ENCODE results near the gene FOXJ3. TPM values are rescaled to one million over a fixed set of nuclear protein-coding genes. Genes with fewer than 3 reads are reported as not detected.

The FOXJ3 gene
- 10 to 100 TPM; 33.4 to 46.4 (median 44.4) TPM for polyA plus RNA-seq (ENCODE audit: insufficient read length in 4 of 4)

DNA sequence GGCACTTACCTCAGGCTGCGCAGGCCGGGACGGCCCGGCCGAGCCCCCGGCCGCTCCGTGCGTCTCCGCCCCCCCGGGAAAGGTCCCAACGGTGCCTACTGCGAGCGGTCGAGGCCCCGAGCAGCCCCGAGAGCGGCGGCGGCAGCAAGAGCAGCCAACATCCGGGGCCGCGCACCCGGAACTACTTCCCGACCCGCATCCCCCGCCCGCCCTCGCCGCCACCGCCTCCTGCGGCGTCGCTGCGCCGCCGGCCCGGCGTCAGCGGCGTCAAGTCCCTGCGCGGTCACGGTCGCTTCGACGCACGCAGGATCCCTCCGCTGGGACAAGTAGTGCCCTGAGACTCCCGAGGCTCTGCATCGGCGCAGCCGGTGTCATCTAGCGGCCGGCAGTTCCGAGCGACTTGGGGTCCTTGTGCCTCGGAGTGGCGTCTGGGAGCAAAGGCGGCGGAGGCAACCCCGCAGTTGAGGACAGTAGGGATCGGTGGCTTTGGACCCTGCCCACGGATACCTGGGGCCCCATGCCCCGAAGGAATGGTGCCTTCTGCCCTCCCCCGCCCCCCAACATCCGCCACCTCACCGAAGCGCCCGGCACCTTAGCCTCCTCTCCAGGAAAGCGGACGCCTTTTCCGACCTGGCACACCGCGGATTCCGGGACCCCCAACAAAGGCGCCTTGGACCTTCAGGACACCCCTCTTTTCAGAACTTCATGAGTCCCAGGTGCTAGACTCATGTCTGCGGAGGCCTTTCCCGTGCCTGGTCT is at the start of gene FOXJ3:
TSS of gene FOXJ3 (minus strand) at position 186 of the 759 bp plus-strand sequence. CDS start 24,142 bp downstream, outside the sequence.
- peak; percentile 94 to 97 (median 95) for DNase-seq (ENCODE audit: low read depth in 4 of 4, low spot score in 3 of 4)

- DNase-seq (ENCODE audit: low read depth in 4 of 4, low spot score in 3 of 4), result no peak
Measured at GRCh38 chr1:42381280-42381673, 46.2 kb upstream of the FOXJ3 start.

DNA sequence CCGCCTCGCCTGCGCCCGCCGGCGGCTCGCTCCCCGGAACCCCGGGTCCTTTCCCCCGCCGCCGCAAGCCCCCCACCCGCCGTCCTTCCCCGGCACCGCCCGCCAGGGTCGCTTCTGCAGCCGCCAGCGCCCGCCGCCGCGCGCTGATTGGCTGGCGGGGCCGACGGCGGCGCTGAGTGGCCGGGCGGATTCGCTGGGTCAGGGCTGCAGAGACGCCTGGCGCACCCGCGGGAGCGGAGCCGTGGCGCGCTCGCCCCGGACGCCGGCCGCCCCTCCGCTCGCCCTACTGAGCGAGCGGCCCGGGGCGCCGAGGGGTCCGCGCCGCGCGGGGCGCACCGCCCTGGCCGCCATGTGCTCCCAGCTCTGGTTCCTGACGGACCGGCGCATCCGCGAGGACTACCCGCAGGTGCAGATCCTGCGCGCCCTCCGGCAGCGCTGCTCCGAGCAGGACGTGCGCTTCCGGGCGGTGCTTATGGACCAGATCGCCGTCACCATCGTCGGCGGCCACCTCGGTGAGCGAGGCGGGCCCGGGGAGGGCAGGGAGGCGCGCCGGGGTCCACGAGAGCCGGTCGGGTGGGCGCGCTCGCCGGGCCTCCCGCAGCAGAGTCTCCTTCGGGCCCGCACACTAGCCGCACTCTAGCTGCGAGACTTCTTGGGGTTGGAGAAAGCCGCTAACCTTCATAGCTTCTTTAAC is 45.7 kb upstream of the FOXJ3 start, which contains the start of gene RIMKLA:
TSS of gene RIMKLA (plus strand) at position 207 of the 694 bp plus-strand sequence. CDS start at position 350, 143 bp downstream.
- DNase-seq (ENCODE audit: low read depth in 4 of 4, low spot score in 3 of 4), result peak in 3 of 4 donors; percentile 18 to 27 (median 24)

GRCh38 chr1:42379794-42380585 is 45.0 kb upstream of the FOXJ3 start:
- DNase-seq (ENCODE audit: low read depth in 4 of 4, low spot score in 3 of 4), result peak in 1 of 4 donors; percentile 2

DNA sequence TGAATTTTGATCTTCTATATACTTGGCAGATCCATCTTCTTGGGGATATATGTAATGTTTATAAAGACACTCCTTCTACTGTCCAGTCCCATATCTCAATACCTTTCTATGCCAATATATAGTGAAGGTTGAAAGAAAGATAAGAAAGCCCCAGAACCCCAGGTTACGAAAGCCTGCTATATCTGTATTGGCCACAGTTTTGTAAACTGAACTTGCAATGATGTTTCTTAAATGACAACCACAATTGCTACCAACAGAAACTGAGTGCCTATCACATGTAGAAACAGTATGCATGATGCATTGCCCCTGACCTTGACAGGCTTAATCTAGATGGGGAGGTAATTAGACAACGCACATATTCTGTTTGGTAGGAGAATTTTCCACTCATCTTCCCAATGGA is 37.8 kb upstream of the FOXJ3 start:
- no peak for DNase-seq (ENCODE audit: low read depth in 4 of 4, low spot score in 3 of 4)

DNA sequence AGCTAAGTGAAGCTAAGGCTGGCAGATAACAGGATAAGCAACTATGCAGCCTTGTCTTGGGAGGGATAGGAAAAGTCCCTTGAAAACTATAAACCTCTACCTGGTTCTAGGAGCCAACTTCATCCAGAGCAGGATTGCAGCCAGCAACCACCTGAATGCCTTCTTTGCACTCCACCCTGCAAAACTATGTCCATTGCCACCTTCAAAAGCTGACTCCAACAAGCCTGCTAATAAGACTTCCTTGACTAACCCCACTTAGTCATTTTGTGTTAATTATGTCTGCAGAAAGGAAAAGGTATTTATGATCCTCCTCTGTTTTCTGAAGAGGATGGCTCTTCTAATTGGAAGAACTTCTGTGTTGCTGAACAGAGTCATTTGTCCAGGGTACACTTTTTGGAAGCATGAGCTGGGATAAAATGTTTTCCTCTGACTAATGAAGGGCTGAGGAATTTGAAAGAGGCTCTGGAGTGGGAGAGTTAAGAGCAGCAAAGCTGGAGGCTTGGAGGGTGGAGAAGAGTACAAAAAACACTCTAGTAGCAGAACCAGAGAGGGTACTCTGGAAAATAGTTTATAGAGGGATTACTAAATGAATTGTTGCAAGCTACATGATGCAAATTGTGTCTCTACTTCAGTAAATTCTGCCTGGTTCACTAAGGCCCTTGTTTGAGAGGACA is 36.0 kb upstream of the FOXJ3 start:
- no peak for DNase-seq (ENCODE audit: low read depth in 4 of 4, low spot score in 3 of 4)

GRCh38 chr1:42369471-42369870 is 34.4 kb upstream of the FOXJ3 start:
- DNase-seq (ENCODE audit: low read depth in 4 of 4, low spot score in 3 of 4), result no peak

DNA sequence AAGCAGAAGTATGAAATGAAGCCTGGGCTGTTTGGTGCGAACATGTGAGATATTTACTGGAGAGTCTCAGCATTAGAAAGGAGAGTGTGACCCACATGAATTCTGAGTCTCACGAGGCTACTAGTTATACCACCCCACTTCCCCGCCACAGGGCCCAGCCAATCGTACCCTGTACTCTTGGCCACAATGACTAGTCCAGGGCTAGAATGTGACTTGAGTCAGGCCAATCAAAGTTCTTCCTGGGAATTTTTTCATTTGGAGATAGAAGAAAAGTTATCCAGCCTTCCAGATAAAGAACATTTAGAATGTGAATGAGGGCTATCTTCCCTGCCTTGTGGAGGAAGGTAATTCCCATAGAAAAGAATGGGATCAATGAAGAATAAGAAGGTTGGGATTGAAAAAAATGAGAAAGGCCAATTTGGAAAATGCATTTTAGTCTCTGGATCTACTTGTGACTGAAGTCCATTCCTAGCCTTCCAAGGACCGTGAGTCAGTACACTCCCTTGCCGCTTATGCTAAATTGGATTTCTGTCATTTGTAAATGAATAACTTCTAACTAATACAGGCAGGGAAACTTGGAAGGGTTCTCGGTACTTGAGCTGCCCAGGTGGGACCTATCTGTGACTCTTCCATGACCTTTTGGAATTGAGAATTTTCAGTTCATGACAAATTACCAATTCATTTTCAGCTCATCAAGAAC is 33.2 kb upstream of the FOXJ3 start:
- DNase-seq (ENCODE audit: low read depth in 4 of 4, low spot score in 3 of 4), result peak in 1 of 4 donors; percentile 3

GRCh38 chr1:42365118-42365517 is 30.1 kb upstream of the FOXJ3 start:
- DNase-seq (ENCODE audit: low read depth in 4 of 4, low spot score in 3 of 4), result no peak

GRCh38 chr1:42364542-42364941 is 29.5 kb upstream of the FOXJ3 start:
- no peak for DNase-seq (ENCODE audit: low read depth in 4 of 4, low spot score in 3 of 4)

GRCh38 chr1:42364089-42364488 is 29.1 kb upstream of the FOXJ3 start:
- no peak for DNase-seq (ENCODE audit: low read depth in 4 of 4, low spot score in 3 of 4)

- no peak for DNase-seq (ENCODE audit: low read depth in 4 of 4, low spot score in 3 of 4)
Measured at GRCh38 chr1:42359466-42359865, 24.4 kb upstream of the FOXJ3 start.

- no peak for DNase-seq (ENCODE audit: low read depth in 4 of 4, low spot score in 3 of 4)
Measured at GRCh38 chr1:42358791-42359190, 23.8 kb upstream of the FOXJ3 start.

- no peak for DNase-seq (ENCODE audit: low read depth in 4 of 4, low spot score in 3 of 4)
Measured at GRCh38 chr1:42350086-42350485, 15.1 kb upstream of the FOXJ3 start.

- DNase-seq (ENCODE audit: low read depth in 4 of 4, low spot score in 3 of 4), result no peak
Measured at GRCh38 chr1:42348498-42348897, 13.5 kb upstream of the FOXJ3 start.

- no peak for DNase-seq (ENCODE audit: low read depth in 4 of 4, low spot score in 3 of 4)
Measured at GRCh38 chr1:42343049-42343448, 8.0 kb upstream of the FOXJ3 start.

- DNase-seq (ENCODE audit: low read depth in 4 of 4, low spot score in 3 of 4), result no peak
Measured at GRCh38 chr1:42340901-42341300, 5.9 kb upstream of the FOXJ3 start.

GRCh38 chr1:42340093-42340492 is 5.1 kb upstream of the FOXJ3 start:
- no peak for DNase-seq (ENCODE audit: low read depth in 4 of 4, low spot score in 3 of 4)

DNA sequence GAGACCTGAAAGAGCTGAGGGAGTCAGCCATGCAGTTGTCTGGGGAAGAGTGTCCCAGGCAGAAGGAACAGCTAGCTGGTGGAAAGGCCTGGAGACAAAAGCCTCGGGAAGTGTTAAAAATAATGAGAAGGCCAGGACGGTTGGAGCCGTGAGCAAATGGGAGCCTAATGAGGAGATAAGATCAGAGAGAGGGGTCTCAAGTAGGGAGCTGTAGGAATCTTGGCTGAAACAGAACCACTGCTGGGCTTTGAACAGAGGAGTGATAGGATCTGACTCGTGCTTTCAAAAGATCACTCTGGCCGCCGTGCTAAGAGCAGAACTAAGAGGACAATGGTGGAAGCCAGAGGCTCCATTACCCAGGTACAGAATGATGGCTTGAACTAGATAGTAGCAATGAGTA is 1.9 kb upstream of the FOXJ3 start:
- no peak for DNase-seq (ENCODE audit: low read depth in 4 of 4, low spot score in 3 of 4)

Data from right renal pelvis (tissue), 4 donors.